NCI-H2107 treated with DMSO at 0.1 percent for 48 hours (cell line): ENCODE measurements around the gene NPIPB2.
A peak's percentile ranks its signal among the peaks of the same experiment; 100 is the strongest.
"Not testable (repeated sequence)": the region's sequence is repeated elsewhere in the genome, so short reads cannot be mapped to it uniquely, and the experiment has no call there.

Source experiments
- DNase-seq: peaks from one replicate; lab custom pipeline; 2025; ENCODE audit not compliant: unreplicated experiment; lab: John Stamatoyannopoulos, UW

Gene NPIPB2

DNA sequence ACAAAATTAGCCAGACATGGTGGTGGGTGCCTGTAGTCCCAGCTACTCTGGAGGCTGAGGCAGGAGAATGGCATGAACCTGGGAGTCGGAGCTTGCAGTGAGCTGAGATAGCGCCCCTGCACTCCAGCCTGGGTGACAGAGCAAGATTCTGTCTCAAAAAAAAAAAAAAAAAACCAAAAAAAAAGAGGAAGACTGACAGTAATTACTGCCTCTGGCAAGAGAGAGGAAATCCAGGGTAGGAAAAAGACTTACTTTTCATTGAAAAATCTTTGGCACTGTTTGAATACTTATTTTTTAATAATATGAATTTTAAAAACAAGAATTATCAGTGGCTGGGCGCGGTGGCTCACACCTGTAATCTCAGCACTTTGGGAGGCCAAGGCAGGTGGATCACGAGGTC, 20.6 kb upstream of the NPIPB2 start:
- DNase-seq: not testable (repeated sequence)

DNA sequence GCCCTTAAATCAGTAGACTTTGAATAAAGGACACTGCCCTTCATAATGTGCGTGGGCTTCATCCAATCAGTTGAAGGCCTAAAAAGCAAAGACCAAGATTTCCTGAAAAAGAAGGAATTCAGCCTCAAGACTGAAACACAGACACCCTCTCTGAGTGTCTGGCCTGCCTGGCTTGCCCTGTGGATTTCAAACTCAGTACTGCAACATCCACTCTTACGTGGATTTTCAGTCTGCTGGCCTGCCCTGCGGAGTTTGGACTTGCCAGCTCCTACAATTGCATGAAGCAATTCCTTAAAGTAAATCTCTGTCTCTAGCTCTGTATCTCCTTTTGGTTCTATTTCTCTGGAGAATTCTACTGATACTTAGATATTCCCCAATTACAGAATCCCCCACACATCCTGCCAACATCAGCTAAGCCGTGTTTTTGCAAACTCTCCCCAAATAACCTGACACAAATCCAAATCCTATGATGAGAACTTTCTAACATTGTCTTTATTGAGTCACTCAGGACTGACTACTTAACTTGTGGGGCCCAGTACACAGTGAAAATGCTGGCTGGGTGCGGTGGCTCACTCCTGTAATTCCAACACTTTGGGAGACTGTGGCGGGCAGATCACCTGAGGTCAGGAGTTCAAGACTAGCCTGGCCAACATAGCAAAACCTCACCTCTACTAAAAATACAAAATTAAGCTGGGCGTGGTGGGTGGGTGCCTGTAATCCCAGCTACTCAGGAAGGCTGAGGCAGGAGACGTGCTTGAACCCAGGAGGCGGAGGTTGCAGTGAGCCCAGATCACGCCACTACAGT, 15.9 kb upstream of the NPIPB2 start:
- DNase-seq: no peak

- no peak for DNase-seq
These were observed 14.7 kb upstream of the NPIPB2 start for GRCh38 chr16:11956558-11956957.

DNA sequence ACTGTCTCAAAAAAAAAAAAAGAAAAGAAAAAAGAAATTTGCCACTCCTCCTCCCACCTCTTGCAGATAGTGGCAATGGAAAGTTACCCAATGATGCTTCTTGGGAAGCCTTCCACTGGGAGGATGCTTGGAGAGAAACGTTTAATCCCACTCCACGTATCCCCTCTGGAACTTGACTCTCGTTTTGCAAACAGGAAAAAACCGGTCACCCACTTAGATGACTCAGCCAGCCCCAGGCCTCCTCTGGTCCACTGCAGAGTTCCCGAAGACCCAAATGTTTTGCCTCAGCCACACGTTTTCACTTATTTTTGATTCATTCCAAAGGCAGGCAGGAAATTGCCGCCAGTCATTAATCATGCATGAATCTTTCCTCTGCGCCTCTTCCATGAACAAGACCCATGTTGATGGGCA, 13.9 kb upstream of the NPIPB2 start:
- DNase-seq: no peak

DNA sequence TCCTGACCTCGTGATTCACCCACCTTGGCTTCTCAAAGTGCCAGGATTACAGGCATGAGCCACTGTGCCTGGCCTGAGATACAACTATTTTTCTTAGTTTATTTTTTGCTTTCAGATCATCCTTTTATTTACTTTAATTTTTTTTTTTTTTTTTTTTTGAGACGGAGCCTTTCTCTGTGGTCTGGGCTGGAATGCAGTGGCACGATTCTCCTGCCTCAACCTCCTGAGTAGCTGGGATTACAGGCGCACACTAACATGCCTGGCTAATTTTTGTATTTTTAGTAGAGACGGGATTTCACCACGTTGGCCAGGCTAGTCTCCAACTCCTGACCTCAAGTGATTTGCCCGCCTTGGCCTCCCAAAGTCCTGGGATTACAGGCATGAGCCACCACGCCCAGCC, 11.7 kb upstream of the NPIPB2 start:
- DNase-seq: not testable (repeated sequence)

DNA sequence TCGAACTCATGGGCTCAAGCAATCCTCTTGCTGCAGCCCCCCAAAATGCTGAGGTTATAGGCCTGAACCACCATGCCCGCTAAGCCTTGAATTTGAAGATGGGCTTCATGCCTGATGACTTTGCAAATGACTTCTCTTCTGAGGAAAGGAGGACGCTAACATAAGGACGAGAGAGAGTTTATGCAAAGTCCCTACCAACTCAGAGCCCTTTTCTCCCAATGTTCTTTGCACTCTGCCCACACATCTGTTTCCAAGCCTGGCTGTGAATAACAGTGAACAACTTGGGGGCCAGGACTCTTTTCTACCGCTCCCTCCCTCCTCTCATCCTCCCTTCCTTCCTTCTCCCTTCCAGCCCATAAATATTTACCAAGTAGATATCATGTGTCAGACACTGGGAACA, 8.5 kb upstream of the NPIPB2 start:
- DNase-seq: no peak

DNA sequence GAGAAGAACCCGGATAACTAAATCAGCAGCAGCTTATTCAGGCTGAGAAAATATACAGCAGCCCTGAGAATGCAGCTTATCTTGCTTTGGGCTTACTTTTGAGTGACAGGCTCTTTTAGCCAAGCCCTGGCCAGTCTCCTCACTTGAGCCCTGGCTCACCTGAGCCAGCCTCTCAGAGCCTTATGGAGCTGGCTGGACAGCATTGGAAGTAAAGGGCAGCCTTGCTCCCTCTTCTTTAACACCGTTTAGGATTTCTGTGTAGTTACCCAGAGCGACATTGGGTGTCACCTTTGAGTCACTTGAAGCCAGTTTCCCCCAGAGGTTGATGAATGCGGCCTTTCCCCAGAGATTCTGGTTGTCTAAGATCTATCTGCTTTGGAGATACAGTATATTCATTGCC, 7.7 kb upstream of the NPIPB2 start:
- peak; percentile 77 for DNase-seq

DNA sequence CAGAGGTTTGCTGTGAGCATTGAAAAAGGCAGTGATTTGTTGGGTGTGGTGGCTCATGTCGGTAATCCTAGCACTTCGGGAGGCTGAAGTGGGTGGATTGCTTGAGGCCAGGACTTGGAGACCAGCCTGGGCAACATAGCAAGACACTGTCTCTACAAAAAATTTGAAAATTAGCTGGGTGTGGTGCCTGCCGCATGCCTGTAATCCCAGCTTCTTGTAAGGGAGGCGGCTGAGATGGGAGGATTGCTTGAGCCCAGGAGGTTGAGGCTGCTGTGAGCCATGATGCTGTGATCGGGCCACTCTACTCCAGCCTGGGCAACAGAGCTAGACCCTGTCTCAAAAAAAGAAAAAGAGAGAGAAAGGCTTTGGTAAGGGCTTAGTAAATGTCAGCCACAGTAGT, 7.0 kb upstream of the NPIPB2 start:
- DNase-seq: no peak

GRCh38 chr16:11946433-11946832, 4.6 kb upstream of the NPIPB2 start:
- DNase-seq: no peak

DNA sequence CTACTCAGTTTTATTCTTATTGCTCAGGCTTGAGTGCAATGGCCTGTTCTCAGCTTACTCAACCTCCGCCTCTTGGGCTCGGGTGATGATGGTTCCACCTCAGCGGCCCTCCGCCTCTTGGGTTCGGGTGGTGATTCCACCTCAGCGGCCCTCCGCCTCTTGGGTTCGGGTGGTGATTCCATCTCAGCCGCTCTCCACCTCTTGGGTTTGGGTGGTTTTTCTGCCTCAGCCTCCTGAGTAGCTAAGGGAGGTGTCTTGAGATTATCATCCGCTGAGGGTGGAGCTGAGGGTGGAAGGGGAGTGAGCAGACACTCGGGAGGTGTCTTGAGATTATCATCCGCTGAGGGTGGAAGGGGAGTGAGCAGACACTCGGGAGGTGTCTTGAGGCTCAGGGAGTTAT, 14.5 kb downstream of the NPIPB2 start:
- not testable (repeated sequence) for DNase-seq

DNA sequence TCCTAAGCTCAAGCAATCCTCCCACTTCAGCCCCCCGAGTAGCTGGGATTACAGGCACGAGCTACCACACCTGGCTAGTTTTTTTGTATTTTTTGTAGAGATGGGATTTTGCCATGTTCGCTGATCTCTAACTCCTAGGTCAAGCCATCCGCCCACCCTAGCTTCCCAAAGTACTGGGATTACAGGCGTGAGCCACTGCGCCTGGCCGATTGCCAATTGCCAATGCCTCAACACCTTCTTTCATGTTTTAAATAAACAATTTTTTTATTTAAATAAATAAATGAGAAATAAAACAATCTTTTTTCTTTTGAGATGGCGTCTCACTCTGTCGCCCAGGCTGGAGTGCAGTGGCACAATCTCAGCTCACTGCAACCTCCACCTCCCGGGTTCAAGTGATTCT, 17.8 kb downstream of the NPIPB2 start:
- DNase-seq: not testable (repeated sequence)

DNA sequence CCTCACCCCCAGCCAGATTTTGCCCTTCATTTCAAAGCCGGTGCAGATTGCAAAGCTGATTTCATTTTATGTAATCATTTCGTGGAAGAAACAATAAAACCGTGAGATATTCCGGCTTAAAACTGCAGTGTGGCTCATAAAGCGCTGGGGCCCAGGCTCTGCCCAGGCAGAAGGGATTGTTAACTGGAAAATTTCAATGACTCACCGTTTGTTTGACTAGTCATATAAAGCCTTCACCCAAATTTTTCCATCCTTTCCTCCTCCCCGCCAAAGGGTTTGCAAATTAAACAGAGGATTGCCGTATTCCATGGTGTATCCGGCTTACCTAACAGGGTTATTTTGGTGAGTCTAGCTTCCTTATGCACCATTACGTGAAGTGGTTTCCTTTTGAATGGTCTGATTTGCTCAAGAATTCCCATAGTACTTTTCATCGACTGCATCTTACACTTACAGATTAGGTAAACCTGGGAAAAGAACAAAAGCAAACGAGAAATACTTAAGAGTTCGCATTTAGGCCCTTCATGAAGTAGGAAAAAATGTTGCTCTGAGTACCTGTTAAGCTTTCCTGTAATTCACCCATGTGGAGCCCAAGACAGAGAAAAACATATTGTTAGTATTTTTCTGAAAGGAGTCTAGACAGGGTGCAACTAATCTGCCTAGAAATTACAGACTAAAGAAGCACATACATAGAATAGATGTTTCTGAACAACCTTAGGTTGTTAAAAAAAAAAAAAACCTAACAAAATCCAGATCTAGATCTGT, 25.1 kb downstream of the NPIPB2 start:
- no peak for DNase-seq

DNA sequence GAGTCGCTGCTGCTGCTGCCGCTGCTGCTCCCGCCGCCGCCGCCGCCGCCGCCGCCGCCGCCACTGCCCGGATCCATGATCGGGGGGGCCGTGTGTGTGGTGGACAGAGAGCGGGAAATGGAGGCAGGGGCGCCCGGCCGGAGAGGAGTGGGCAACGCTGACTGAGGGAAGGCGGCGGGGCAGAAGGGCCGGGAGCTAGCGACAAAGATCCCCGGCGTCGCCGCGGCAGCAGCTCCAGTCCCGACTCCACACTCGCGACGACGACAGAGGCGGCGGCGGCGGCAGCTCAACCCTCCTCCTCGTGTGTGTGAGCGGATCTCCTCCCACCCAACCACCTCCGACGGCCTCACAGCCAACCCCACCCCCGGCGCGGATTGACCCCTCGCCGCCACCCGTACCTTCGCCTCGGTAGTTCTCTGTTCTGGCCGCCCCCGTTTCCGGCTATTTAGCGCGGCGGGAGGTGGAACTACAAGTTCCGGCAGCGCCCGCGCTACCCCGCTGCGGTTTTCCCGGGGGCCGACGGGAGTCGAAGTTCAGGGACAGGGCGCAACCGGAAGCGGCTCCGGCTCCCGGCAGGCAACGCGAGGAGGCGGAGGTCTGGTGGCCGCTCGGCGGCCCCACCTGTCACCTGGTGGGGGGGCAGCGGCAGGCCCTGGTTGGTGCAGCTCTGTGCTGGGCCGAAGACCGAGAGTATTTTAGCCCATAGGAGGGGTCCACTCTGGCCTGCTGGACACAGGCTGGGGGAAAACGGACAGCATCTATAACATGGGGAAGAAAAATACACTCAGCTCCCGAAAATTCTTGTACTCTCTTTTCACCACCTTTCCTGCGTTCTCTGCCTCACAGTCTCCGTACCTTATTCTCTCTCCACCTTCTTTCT, 26.0 kb downstream of the NPIPB2 start, which contains the start of gene GSPT1:
GSPT1 (minus strand) TSS at position 313 of the 880 bp plus-strand sequence; CDS start at position 77, 236 bp downstream.
- DNase-seq: peak; percentile 97

- DNase-seq: no peak
These were observed 26.7 kb downstream of the NPIPB2 start for GRCh38 chr16:11915114-11915643.

- DNase-seq: no peak
These were observed 27.4 kb downstream of the NPIPB2 start for GRCh38 chr16:11914210-11915113.

DNA sequence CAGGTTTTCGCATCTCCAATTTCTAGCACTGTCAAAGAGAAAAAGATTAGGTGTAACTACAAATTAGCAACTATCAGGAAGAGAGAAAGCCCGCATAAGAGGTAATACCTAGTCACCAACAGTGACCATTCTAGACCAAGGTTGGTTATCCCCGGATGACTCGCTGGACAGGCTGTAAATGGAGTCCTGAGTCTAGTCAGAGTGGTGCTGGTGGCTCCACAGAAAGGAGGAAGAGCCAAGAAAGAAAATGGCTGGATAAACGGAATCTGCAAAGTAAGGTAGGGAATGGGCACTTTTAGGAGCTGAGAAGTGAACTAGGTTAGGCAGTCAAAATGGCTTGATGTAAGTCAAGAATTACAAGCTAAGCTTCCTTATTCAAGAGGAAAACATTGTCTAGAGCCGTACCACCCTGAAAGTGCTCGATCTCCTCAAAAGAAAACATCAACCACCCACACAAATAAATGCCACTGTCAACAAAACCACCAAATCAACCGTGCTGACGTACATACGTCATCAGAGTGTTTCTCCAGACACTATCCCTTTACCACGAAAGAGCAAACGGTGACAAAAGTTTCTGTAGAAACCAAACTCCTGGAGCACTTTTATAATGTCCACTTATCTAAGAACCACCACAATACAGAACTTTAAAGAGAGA, 28.3 kb downstream of the NPIPB2 start:
- no peak for DNase-seq

DNA sequence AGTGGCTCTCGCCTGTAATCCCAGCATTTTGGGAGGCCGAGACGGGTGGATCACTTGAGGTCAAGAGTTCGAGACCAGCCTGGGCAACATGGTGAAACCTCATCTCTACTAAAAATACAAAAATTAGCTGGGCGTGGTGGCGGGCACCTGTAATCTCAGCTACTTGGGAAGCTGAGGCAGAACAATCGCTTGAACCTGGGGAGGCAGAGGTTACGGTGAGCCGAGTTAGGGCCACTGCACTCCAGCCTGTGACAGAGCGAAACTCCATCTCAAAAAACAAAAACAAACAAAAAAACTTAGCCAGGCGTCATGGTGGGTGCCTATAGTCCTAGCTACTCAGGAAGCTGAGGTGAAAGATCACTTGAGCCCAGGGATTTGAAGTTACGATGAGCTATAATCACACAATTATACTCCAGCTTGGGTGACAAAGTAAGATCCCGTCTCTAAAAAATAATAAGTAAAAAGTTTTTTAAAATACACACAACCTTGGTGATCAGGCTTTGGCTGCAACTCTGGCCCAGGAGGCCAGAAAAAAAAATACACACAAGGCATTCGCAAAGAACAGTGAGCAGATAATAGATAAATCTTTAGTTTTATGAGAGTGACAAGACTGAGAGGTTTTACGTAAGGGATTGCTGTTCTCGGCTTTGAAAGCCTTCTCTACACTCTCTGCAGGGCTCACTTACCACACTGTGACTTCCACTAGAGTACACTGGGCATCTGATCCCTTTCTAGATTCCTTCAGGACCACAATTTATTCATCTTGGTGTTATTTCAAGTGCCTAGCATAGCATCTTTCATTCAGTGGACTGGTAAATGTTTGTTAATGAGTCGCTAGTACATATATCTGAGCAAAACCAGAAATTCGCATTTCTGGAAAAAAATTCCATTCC, 31.9 kb downstream of the NPIPB2 start:
- no peak for DNase-seq

DNA sequence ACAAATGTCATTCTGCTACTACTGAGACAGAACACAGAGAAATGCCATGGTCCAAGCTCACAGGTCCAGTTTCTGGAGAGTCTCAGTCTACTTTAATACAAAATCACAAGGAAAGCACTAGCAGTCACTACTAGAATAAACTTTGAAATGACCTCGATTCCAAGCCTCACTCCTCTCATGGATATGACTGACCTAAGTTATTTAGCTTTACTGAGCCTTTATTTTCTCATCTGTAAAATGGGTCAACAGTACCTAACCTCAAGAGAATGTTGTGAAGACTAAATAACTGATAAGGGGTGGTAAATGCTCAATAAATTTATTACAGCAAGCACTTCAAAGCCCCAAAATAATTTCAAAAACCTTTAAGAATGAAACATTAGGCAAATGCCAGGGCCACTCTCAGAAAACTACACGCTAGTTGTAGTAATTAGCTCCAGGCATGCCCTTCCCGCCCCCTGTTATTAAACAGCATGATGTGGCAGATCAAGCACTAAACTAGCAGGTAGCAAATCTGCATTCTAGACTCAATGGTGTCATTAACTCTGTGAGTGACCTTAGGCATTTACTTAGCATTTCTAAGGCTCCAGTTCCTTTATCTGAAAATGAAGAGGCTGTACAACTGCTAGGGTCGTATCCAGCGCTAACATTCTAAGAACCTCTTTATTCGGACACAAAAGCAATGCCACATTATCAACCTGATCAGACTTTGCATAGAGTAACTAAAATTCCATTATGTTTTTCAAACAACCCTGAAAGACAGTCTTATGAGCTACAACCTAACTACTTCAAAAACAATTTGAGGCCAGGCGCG, 34.5 kb downstream of the NPIPB2 start:
- DNase-seq: no peak
